ENCODE measurements around the gene PLXDC2.
"Not testable (repeated sequence)": the region's sequence is repeated elsewhere in the genome, so short reads cannot be mapped to it uniquely, and the experiment has no call there.

The PLXDC2 gene

GRCh38 chr10:19816411-19817230 is at the start of gene PLXDC2:
TSS of gene PLXDC2 (plus strand) at chr10:19816432.
- H3K9ac ChIP-seq (ENCODE audit: low read depth, low read length): peak within 1 kb of the TSS; percentile 92
- no peaks in the 10 kb centered on the region for H3K9me3 ChIP-seq (ENCODE audit: control insufficient read depth, insufficient read depth, low read length)
- H3K36me3 ChIP-seq (ENCODE audit: insufficient read depth, low read length): no peaks in the 10 kb centered on the region
- 0 out of 2 replicates have a peak, but pooled peaks cover 4% of the 10 kb centered on the region for H3K4me1 ChIP-seq (ENCODE audit: insufficient read depth, low read length)

GRCh38 chr10:19767876-19768275 is 48.4 kb upstream of the PLXDC2 start:
- no peaks in the 10 kb centered on the region for H3K36me3 ChIP-seq (ENCODE audit: insufficient read depth, low read length)
- no peak overlapping the region for H3K9ac ChIP-seq (ENCODE audit: low read depth, low read length)
- H3K9me3 ChIP-seq (ENCODE audit: control insufficient read depth, insufficient read depth, low read length): no peaks in the 10 kb centered on the region
- peaks cover 8% of the 10 kb centered on the region; the same call in 1 of the 2 replicates for H3K4me1 ChIP-seq (ENCODE audit: insufficient read depth, low read length)

GRCh38 chr10:19769826-19770225 is 46.4 kb upstream of the PLXDC2 start:
- not testable (repeated sequence) for H3K9me3 ChIP-seq (ENCODE audit: control insufficient read depth, insufficient read depth, low read length); H3K36me3 ChIP-seq (ENCODE audit: insufficient read depth, low read length); H3K4me1 ChIP-seq (ENCODE audit: insufficient read depth, low read length); H3K9ac ChIP-seq (ENCODE audit: low read depth, low read length)

GRCh38 chr10:19772972-19773371 is 43.3 kb upstream of the PLXDC2 start:
- Histone ChIP-seq H3K4me1 (ENCODE audit: insufficient read depth, low read length) (peaks cover 1% of the 10 kb centered on the region; the same call in 1 of the 2 replicates), H3K9ac (ENCODE audit: low read depth, low read length) (no peak overlapping the region), H3K9me3 (ENCODE audit: control insufficient read depth, insufficient read depth, low read length) (no peaks in the 10 kb centered on the region), H3K36me3 (ENCODE audit: insufficient read depth, low read length) (no peaks in the 10 kb centered on the region)

- H3K4me1 ChIP-seq (ENCODE audit: insufficient read depth, low read length): no peaks in the 10 kb centered on the region
- H3K9ac ChIP-seq (ENCODE audit: low read depth, low read length): no peak overlapping the region
- H3K36me3 ChIP-seq (ENCODE audit: insufficient read depth, low read length): no peaks in the 10 kb centered on the region
Observed at GRCh38 chr10:19775296-19775695, 40.9 kb upstream of the PLXDC2 start.

GRCh38 chr10:19777806-19778205 is 38.4 kb upstream of the PLXDC2 start:
- H3K9me3 ChIP-seq (ENCODE audit: control insufficient read depth, insufficient read depth, low read length): no peaks in the 10 kb centered on the region
- H3K36me3 ChIP-seq (ENCODE audit: insufficient read depth, low read length): no peaks in the 10 kb centered on the region
- no peak overlapping the region for H3K9ac ChIP-seq (ENCODE audit: low read depth, low read length)
- H3K4me1 ChIP-seq (ENCODE audit: insufficient read depth, low read length): no peaks in the 10 kb centered on the region

More at GRCh38 chr10:19775296-19775695, 40.9 kb upstream of the PLXDC2 start:
- H3K9me3 ChIP-seq (ENCODE audit: control insufficient read depth, insufficient read depth, low read length): no peaks in the 10 kb centered on the region

- no peaks in the 10 kb centered on the region for H3K36me3 ChIP-seq (ENCODE audit: insufficient read depth, low read length)
- no peak overlapping the region for H3K9ac ChIP-seq (ENCODE audit: low read depth, low read length)
- H3K4me1 ChIP-seq (ENCODE audit: insufficient read depth, low read length): peaks cover 5% of the 10 kb centered on the region; the same call in 1 of the 2 replicates
- H3K9me3 ChIP-seq (ENCODE audit: control insufficient read depth, insufficient read depth, low read length): no peaks in the 10 kb centered on the region
Observed at GRCh38 chr10:19778996-19779395, 37.2 kb upstream of the PLXDC2 start.

- Histone ChIP-seq H3K4me1 (ENCODE audit: insufficient read depth, low read length) (peaks cover 5% of the 10 kb centered on the region; the same call in 1 of the 2 replicates), H3K9me3 (ENCODE audit: control insufficient read depth, insufficient read depth, low read length) (no peaks in the 10 kb centered on the region), H3K9ac (ENCODE audit: low read depth, low read length) (no peak overlapping the region), H3K36me3 (ENCODE audit: insufficient read depth, low read length) (no peaks in the 10 kb centered on the region)
Observed at GRCh38 chr10:19782430-19783089, 33.7 kb upstream of the PLXDC2 start.

GRCh38 chr10:19783721-19784120 is 32.5 kb upstream of the PLXDC2 start:
- Histone ChIP-seq H3K4me1 (ENCODE audit: insufficient read depth, low read length) (peaks cover 8% of the 10 kb centered on the region; the same call in 1 of the 2 replicates), H3K36me3 (ENCODE audit: insufficient read depth, low read length) (no peaks in the 10 kb centered on the region), H3K9ac (ENCODE audit: low read depth, low read length) (no peak overlapping the region), H3K9me3 (ENCODE audit: control insufficient read depth, insufficient read depth, low read length) (no peaks in the 10 kb centered on the region)

GRCh38 chr10:19785366-19785765 is 30.9 kb upstream of the PLXDC2 start:
- Histone ChIP-seq H3K36me3 (ENCODE audit: insufficient read depth, low read length) (no peaks in the 10 kb centered on the region), H3K4me1 (ENCODE audit: insufficient read depth, low read length) (peaks cover 11% of the 10 kb centered on the region; the same call in 1 of the 2 replicates), H3K9me3 (ENCODE audit: control insufficient read depth, insufficient read depth, low read length) (no peaks in the 10 kb centered on the region), H3K9ac (ENCODE audit: low read depth, low read length) (no peak overlapping the region)

GRCh38 chr10:19788075-19788686 is 28.1 kb upstream of the PLXDC2 start:
- Histone ChIP-seq H3K36me3 (ENCODE audit: insufficient read depth, low read length) (no peaks in the 10 kb centered on the region), H3K9me3 (ENCODE audit: control insufficient read depth, insufficient read depth, low read length) (no peaks in the 10 kb centered on the region), H3K9ac (ENCODE audit: low read depth, low read length) (no peak overlapping the region), H3K4me1 (ENCODE audit: insufficient read depth, low read length) (peaks cover 11% of the 10 kb centered on the region; the same call in 1 of the 2 replicates)

GRCh38 chr10:19788902-19789301 is 27.3 kb upstream of the PLXDC2 start:
- Histone ChIP-seq H3K9me3 (ENCODE audit: control insufficient read depth, insufficient read depth, low read length) (no peaks in the 10 kb centered on the region), H3K4me1 (ENCODE audit: insufficient read depth, low read length) (peaks cover 7% of the 10 kb centered on the region; the same call in 1 of the 2 replicates), H3K9ac (ENCODE audit: low read depth, low read length) (no peak overlapping the region), H3K36me3 (ENCODE audit: insufficient read depth, low read length) (no peaks in the 10 kb centered on the region)

GRCh38 chr10:19789607-19790006 is 26.6 kb upstream of the PLXDC2 start:
- H3K36me3 ChIP-seq (ENCODE audit: insufficient read depth, low read length): no peaks in the 10 kb centered on the region
- no peak overlapping the region for H3K9ac ChIP-seq (ENCODE audit: low read depth, low read length)
- peaks cover 7% of the 10 kb centered on the region; the same call in 1 of the 2 replicates for H3K4me1 ChIP-seq (ENCODE audit: insufficient read depth, low read length)
- no peaks in the 10 kb centered on the region for H3K9me3 ChIP-seq (ENCODE audit: control insufficient read depth, insufficient read depth, low read length)

- H3K4me1 ChIP-seq (ENCODE audit: insufficient read depth, low read length): peaks cover 7% of the 10 kb centered on the region; the same call in 1 of the 2 replicates
- H3K36me3 ChIP-seq (ENCODE audit: insufficient read depth, low read length): no peaks in the 10 kb centered on the region
- H3K9me3 ChIP-seq (ENCODE audit: control insufficient read depth, insufficient read depth, low read length): no peaks in the 10 kb centered on the region
- H3K9ac ChIP-seq (ENCODE audit: low read depth, low read length): no peak overlapping the region
Observed at GRCh38 chr10:19791032-19791431, 25.2 kb upstream of the PLXDC2 start.

All from ES-I3 (cell line).